HL-60 (cell line): Measurements from ENCODE around the gene GJD4.

Source experiments
- DNase-seq, 2 experiments: peaks; one replicate each; pipeline ENCODE4 v3.0.0-alpha.2; 2010 to 2020; ENCODE audit warnings: low read depth in 1 of 2, low spot score in 1 of 2
- H3K27ac ChIP-seq: fragments of 250-450 bp; sonication (Bioruptor Pico); replicated peaks from 2 replicates; pipeline ENCODE4 v1.5.1; 2020; ENCODE audit warnings: mild to moderate bottlenecking, moderate library complexity
- H3K27me3 ChIP-seq: fragments of 250-450 bp; sonication (Bioruptor Pico); 2 replicates; pipeline ENCODE4 v1.5.1; 2021; ENCODE audit warnings: mild to moderate bottlenecking, moderate library complexity; ENCODE audit not compliant: insufficient read depth, poor library complexity, severe bottlenecking
- H3K4me3 ChIP-seq: replicated peaks from 2 replicates; pipeline ENCODE4 v1.5.1; 2011; ENCODE audit warnings: mild to moderate bottlenecking, control low read depth, low read length; ENCODE audit not compliant: insufficient read depth
- CTCF ChIP-seq: IDR thresholded peaks from one replicate; pipeline ENCODE4 v1.5.1; 2011; ENCODE audit warnings: low read length, control low read depth, inconsistent platforms; ENCODE audit not compliant: insufficient read depth
- GABPA ChIP-seq: IDR thresholded peaks from 2 replicates; pipeline ENCODE4 v1.6.1; 2012; ENCODE audit warnings: low read depth
- POLR2AphosphoS5 ChIP-seq: IDR thresholded peaks from 2 replicates; pipeline ENCODE4 v1.6.1; 2012; ENCODE audit warnings: low read depth
- REST ChIP-seq: IDR thresholded peaks from 2 replicates; pipeline ENCODE4 v1.6.1; 2012; ENCODE audit warnings: low read depth; ENCODE audit not compliant: insufficient replicate concordance
- SPI1 ChIP-seq: IDR thresholded peaks from 2 replicates; pipeline ENCODE4 v1.6.1; 2012; ENCODE audit warnings: low read depth, mild to moderate bottlenecking, borderline replicate concordance
- long read RNA-seq: library from polyadenylated mRNA; unstranded; transcript quantifications from one replicate; pipeline ENCODE4 v2.0.0, GENCODE V29; 2020

Gene GJD4
- long read RNA-seq, result 0 reads

GRCh38 chr10:35605191-35605590 is at the start of gene GJD4:
TSS of gene GJD4 (plus strand) at chr10:35605341. CDS start at chr10:35605568, 227 bp downstream.
- DNase-seq, result no peak
- TF ChIP-seq CTCF, result no peak
- no peak for TF ChIP-seq GABPA
- no peak for TF ChIP-seq REST
- TF ChIP-seq POLR2AphosphoS5, result no peak
- TF ChIP-seq SPI1, result no peak
- Histone ChIP-seq H3K27ac (no peak within 1 kb of the TSS), H3K4me3 (no peak within 1 kb of the TSS), H3K27me3 (peaks cover 15% of the 10 kb centered on the region)

GRCh38 chr10:35555962-35556930 is 48.9 kb upstream of the GJD4 start:
- no peak for DNase-seq
- no peaks in the 10 kb centered on the region for H3K27me3 ChIP-seq
- H3K27ac ChIP-seq, result no peak overlapping the region
- TF ChIP-seq CTCF (no peak), GABPA (no peak), REST (no peak), POLR2AphosphoS5 (no peak), SPI1 (no peak)
- no peak overlapping the region for H3K4me3 ChIP-seq

- Histone ChIP-seq H3K27ac (no peak overlapping the region), H3K27me3 (no peaks in the 10 kb centered on the region), H3K4me3 (no peak overlapping the region)
- no peak for DNase-seq
- TF ChIP-seq CTCF (no peak), SPI1 (no peak), REST (no peak), POLR2AphosphoS5 (no peak), GABPA (no peak)
Observed at GRCh38 chr10:35558276-35558675, 46.9 kb upstream of the GJD4 start.
